Fibroblast of villous mesenchyme (primary cell): ENCODE results near the gene RPS15. TPM values are rescaled to one million over a fixed set of nuclear protein-coding genes. Genes with fewer than 3 reads are reported as not detected.

ENCODE experiments used
- DNase-seq: peaks from one replicate; pipeline ENCODE4 v3.0.0-alpha.2; 2010; ENCODE audit warnings: low read depth
- H3K4me3 ChIP-seq: 2 replicates; pipeline ENCODE4 v1.5.1; 2011; ENCODE audit warnings: low read depth, mild to moderate bottlenecking, low read length
- CTCF ChIP-seq: IDR thresholded peaks from 2 replicates; pipeline ENCODE4 v1.5.1; 2012; ENCODE audit warnings: low read depth, mild to moderate bottlenecking, low read length; ENCODE audit not compliant: insufficient read depth
- total RNA-seq: library from RNA; depleted of rRNA; stranded (reverse); fragments of >200 nt; gene quantifications from 2 replicates; pipeline ENCODE4 v1.2.3, GENCODE V29; 2012

Gene RPS15
- total RNA-seq, 1 donor = 346 TPM

- DNase-seq = no peak
- H3K4me3 ChIP-seq = no peak overlapping the region
- TF ChIP-seq CTCF = no peak
Measured at GRCh38 chr19:1402411-1403070, 35.7 kb upstream of the RPS15 start.

- peak; percentile 99 for DNase-seq
- peak; percentile 57 for TF ChIP-seq CTCF
- H3K4me3 ChIP-seq = peak overlapping the region; percentile 72
Measured at GRCh38 chr19:1406774-1407527, 31.2 kb upstream of the RPS15 start.

GRCh38 chr19:1407528-1408299, 30.5 kb upstream of the RPS15 start, which contains the start of gene DAZAP1:
DAZAP1 (plus strand) TSS chr19:1407586; CDS start chr19:1407774, 188 bp downstream.
- peak within 1 kb of the TSS; percentile 80 for H3K4me3 ChIP-seq
- TF ChIP-seq CTCF = no peak
- no peak for DNase-seq

- DNase-seq = peak; percentile 69
- TF ChIP-seq CTCF = no peak
- H3K4me3 ChIP-seq = peak overlapping the region; percentile 80
Measured at GRCh38 chr19:1408300-1409203, 29.6 kb upstream of the RPS15 start.

GRCh38 chr19:1409204-1410005, 28.8 kb upstream of the RPS15 start:
- DNase-seq = no peak
- H3K4me3 ChIP-seq = peak overlapping the region; percentile 80
- no peak for TF ChIP-seq CTCF
